GM23338 (cell line): ENCODE data around the gene RUNX1. TPM values are rescaled to one million over a fixed set of nuclear protein-coding genes. Genes with fewer than 3 reads are reported as not detected.

Source experiments
- ATAC-seq: fragments of 200-7000 bp; cut with Tn5 transposase; 3 replicates; pipeline ENCODE4 v1.9.1; 2020
- DNase-seq: peaks from one replicate; pipeline ENCODE4 v3.0.0-alpha.2; 2015; ENCODE audit warnings: low spot score
- H2AFZ ChIP-seq: fragments of 200-600 bp; sonication (generic); 2 replicates; pipeline ENCODE4 v1.8.0; 2016; ENCODE audit warnings: antibody characterized with exemption, mild to moderate bottlenecking, moderate library complexity
- H3F3A ChIP-seq: fragments of 200-600 bp; sonication (generic); replicated peaks from 2 replicates; pipeline ENCODE4 v1.8.0; 2017; ENCODE audit warnings: antibody characterized with exemption, mixed run types, low read depth
- H3K27ac ChIP-seq: fragments of 200-600 bp; sonication (generic); 2 replicates; pipeline ENCODE4 v1.6.1; 2016; ENCODE audit warnings: low read depth
- H3K27me3 ChIP-seq: fragments of 200-600 bp; sonication (generic); 2 replicates; pipeline ENCODE4 v1.8.0; 2016; ENCODE audit warnings: mild to moderate bottlenecking, mixed run types, moderate library complexity; ENCODE audit not compliant: insufficient read depth
- H3K36me3 ChIP-seq: fragments of 200-600 bp; sonication (generic); 2 replicates; pipeline ENCODE4 v1.8.0; 2016; ENCODE audit warnings: mild to moderate bottlenecking; ENCODE audit not compliant: insufficient read depth
- H3K4me1 ChIP-seq: fragments of 200-600 bp; sonication (generic); 2 replicates; pipeline ENCODE4 v1.8.0; 2016; ENCODE audit warnings: mild to moderate bottlenecking, moderate library complexity; ENCODE audit not compliant: insufficient read depth
- H3K4me2 ChIP-seq: fragments of 200-600 bp; sonication (generic); 2 replicates; pipeline ENCODE4 v1.7.1; 2017; ENCODE audit warnings: mixed run types
- H3K4me3 ChIP-seq: fragments of 200-600 bp; sonication (generic); 2 replicates; pipeline ENCODE4 v1.6.1; 2016; ENCODE audit warnings: mixed run types
- H3K79me2 ChIP-seq: fragments of 200-600 bp; sonication (generic); replicated peaks from 2 replicates; pipeline ENCODE4 v1.8.0; 2017; ENCODE audit warnings: mild to moderate bottlenecking; ENCODE audit not compliant: insufficient read depth
- H3K9me2 ChIP-seq: fragments of 200-600 bp; sonication (generic); 2 replicates; pipeline ENCODE4 v1.8.0; 2017; ENCODE audit not compliant: insufficient read depth
- H4K20me1 ChIP-seq: fragments of 200-600 bp; sonication (generic); replicated peaks from 2 replicates; pipeline ENCODE4 v1.8.0; 2017; ENCODE audit warnings: mild to moderate bottlenecking; ENCODE audit not compliant: insufficient read depth
- H3K27ac Mint-ChIP-seq: 2 replicates; pipeline ENCODE4 v1.8.0; 2020; ENCODE audit warnings: inconsistent platforms, mild to moderate bottlenecking, moderate library complexity, mixed read lengths
- H3K27me3 Mint-ChIP-seq: 3 replicates; pipeline ENCODE4 v1.8.0; 2022; ENCODE audit warnings: low read depth, mild to moderate bottlenecking, moderate library complexity, mixed read lengths, inconsistent platforms; ENCODE audit not compliant: insufficient read depth, poor library complexity
- H3K36me3 Mint-ChIP-seq: 3 replicates; pipeline ENCODE4 v1.8.0; 2021; ENCODE audit warnings: low read depth, mild to moderate bottlenecking, inconsistent platforms, moderate library complexity, mixed read lengths
- H3K4me1 Mint-ChIP-seq: 3 replicates; pipeline ENCODE4 v1.8.0; 2020; ENCODE audit warnings: mild to moderate bottlenecking, inconsistent platforms, mixed read lengths
- H3K4me3 Mint-ChIP-seq: 3 replicates; pipeline ENCODE4 v1.8.0; 2021; ENCODE audit warnings: moderate library complexity, mild to moderate bottlenecking, inconsistent platforms, mixed read lengths
- H3K9me3 Mint-ChIP-seq: 3 replicates; pipeline ENCODE4 v1.8.0; 2020; ENCODE audit warnings: moderate library complexity, mild to moderate bottlenecking, inconsistent platforms, mixed read lengths
- CREB1 ChIP-seq: fragments of 250-450 bp; sonication (Bioruptor Pico); IDR thresholded peaks from 2 replicates; pipeline ENCODE4 v1.5.0; 2020; ENCODE audit warnings: low read depth, mild to moderate bottlenecking, moderate library complexity
- EZH2 ChIP-seq: fragments of 200-600 bp; sonication (generic); IDR thresholded peaks from one replicate; pipeline ENCODE4 v1.8.0; 2017; ENCODE audit warnings: antibody characterized with exemption, mild to moderate bottlenecking, low read depth; ENCODE audit not compliant: unreplicated experiment
- EZH2phosphoT487 ChIP-seq: fragments of 200-600 bp; sonication (generic); IDR thresholded peaks from one replicate; pipeline ENCODE4 v1.8.1; 2018; ENCODE audit warnings: antibody characterized with exemption; ENCODE audit not compliant: unreplicated experiment
- JUNB ChIP-seq: IDR thresholded peaks from one replicate; pipeline ENCODE4 v1.6.1; 2016; ENCODE audit warnings: antibody characterized with exemption; ENCODE audit not compliant: unreplicated experiment
- NANOG ChIP-seq: IDR thresholded peaks from 2 replicates; pipeline ENCODE4 v1.6.1; 2016; ENCODE audit warnings: antibody characterized with exemption, borderline replicate concordance
- POLR2AphosphoS5 ChIP-seq: IDR thresholded peaks from 2 replicates; pipeline ENCODE4 v1.6.1; 2016; ENCODE audit warnings: antibody characterized with exemption, low read depth
- STAT1 ChIP-seq: IDR thresholded peaks from one replicate; pipeline ENCODE4 v1.6.1; 2016; ENCODE audit warnings: antibody characterized with exemption; ENCODE audit not compliant: unreplicated experiment
- ZNF114 ChIP-seq: fragments of 250-450 bp; sonication (Bioruptor Pico); IDR thresholded peaks from 2 replicates; pipeline ENCODE4 v1.5.0; 2020; ENCODE audit warnings: mild to moderate bottlenecking, moderate library complexity
- ZNF331 ChIP-seq: fragments of 250-450 bp; sonication (Bioruptor Pico); IDR thresholded peaks from 2 replicates; pipeline ENCODE4 v1.5.0; 2020; ENCODE audit warnings: low read depth, mild to moderate bottlenecking, moderate library complexity
- ZNF462 ChIP-seq: fragments of 250-450 bp; sonication (Bioruptor Pico); IDR thresholded peaks from 2 replicates; pipeline ENCODE4 v1.5.0; 2020; ENCODE audit warnings: mild to moderate bottlenecking, moderate library complexity
- polyA plus RNA-seq: library from polyadenylated mRNA; unstranded; fragments of >200 nt; fragmentation: Nextera tagmentation; extraction: Ambion mirVana; gene quantifications from 2 replicates; pipeline ENCODE4 v1.2.1, GENCODE V29; 2016
- total RNA-seq: library from RNA; depleted of rRNA; stranded (reverse); fragments of >200 nt; shearing (Covaris generic); gene quantifications from 2 replicates; pipeline ENCODE4 v1.2.3, GENCODE V29; 2014
- TF ChIP-seq, protein P1 (sequence below), 2 experiments: fragments of 200-600 bp in 1 of 2; sonication (generic) in 1 of 2; conservative IDR thresholded peaks; 2 replicates each; pipeline versions ENCODE4 v1.5.1 to v1.6.1; 2016 to 2017; ENCODE audit warnings: antibody characterized with exemption in 2 of 2, low read depth in 2 of 2, mild to moderate bottlenecking in 2 of 2, moderate library complexity in 1 of 2
- TF ChIP-seq, protein P2 (sequence below): IDR thresholded peaks from one replicate; pipeline ENCODE4 v1.6.1; 2018; ENCODE audit warnings: antibody characterized with exemption; ENCODE audit not compliant: unreplicated experiment
- TF ChIP-seq, protein P3 (sequence below): IDR thresholded peaks from 2 replicates; pipeline ENCODE4 v1.6.1; 2016; ENCODE audit warnings: antibody characterized with exemption

The RUNX1 gene
- total and polyA plus RNA-seq, 2 experiments from 2014 or later = 0.29 to 1.1 TPM

DNA sequence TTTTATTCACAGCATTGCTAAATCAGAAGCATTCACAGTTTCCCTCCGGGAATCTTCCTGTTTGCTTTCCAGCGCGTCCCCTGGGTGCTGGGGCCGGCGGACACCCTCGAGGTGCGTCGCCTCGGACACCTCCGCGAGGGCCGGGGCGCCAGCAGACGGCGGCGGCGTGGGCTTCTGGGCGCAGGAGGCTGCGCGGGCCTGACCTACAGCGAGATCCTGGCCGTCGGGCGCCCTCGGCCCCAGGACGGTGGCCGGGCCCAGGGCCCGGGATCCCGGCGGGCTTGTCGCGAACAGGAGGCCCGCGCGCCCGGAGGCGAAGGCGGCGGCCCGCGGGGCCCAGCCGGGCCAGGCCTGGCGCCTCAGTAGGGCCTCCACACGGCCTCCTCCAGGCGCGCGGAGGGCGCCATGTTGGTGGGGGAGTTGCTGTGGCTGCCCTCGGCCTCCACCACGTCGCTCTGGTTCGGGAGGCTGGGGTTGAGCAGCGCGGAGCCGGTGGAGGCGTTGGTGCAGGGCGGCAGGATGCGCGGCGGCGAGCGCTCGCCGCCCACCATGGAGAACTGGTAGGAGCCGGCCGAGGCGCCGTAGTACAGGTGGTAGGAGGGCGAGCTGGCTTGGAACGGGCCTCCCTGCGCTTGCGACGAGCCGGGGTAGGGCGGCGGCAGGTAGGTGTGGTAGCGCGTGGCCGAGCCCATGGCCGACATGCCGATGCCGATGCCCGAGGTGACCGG lies 257.2 kb downstream of the RUNX1 start:
- TF ChIP-seq JUNB = no peak
- no peak for TF ChIP-seq ZNF114 (CRISPR knock-in tag)
- no peak for TF ChIP-seq NANOG
- no peak for TF ChIP-seq ZNF331 (CRISPR knock-in tag)
- no peak for TF ChIP-seq EZH2
- no peak for TF ChIP-seq POLR2AphosphoS5
- TF ChIP-seq, protein P1, sequence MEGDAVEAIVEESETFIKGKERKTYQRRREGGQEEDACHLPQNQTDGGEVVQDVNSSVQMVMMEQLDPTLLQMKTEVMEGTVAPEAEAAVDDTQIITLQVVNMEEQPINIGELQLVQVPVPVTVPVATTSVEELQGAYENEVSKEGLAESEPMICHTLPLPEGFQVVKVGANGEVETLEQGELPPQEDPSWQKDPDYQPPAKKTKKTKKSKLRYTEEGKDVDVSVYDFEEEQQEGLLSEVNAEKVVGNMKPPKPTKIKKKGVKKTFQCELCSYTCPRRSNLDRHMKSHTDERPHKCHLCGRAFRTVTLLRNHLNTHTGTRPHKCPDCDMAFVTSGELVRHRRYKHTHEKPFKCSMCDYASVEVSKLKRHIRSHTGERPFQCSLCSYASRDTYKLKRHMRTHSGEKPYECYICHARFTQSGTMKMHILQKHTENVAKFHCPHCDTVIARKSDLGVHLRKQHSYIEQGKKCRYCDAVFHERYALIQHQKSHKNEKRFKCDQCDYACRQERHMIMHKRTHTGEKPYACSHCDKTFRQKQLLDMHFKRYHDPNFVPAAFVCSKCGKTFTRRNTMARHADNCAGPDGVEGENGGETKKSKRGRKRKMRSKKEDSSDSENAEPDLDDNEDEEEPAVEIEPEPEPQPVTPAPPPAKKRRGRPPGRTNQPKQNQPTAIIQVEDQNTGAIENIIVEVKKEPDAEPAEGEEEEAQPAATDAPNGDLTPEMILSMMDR (conservative IDR thresholded peaks at IDR 0.05; ENCODE audit: low read depth in 2 of 2) = no peak
- no peak for TF ChIP-seq STAT1
- TF ChIP-seq CREB1 (CRISPR knock-in tag) = no peak
- TF ChIP-seq EZH2phosphoT487 = no peak
- no peak for TF ChIP-seq ZNF462 (CRISPR knock-in tag)
- TF ChIP-seq, protein P2, sequence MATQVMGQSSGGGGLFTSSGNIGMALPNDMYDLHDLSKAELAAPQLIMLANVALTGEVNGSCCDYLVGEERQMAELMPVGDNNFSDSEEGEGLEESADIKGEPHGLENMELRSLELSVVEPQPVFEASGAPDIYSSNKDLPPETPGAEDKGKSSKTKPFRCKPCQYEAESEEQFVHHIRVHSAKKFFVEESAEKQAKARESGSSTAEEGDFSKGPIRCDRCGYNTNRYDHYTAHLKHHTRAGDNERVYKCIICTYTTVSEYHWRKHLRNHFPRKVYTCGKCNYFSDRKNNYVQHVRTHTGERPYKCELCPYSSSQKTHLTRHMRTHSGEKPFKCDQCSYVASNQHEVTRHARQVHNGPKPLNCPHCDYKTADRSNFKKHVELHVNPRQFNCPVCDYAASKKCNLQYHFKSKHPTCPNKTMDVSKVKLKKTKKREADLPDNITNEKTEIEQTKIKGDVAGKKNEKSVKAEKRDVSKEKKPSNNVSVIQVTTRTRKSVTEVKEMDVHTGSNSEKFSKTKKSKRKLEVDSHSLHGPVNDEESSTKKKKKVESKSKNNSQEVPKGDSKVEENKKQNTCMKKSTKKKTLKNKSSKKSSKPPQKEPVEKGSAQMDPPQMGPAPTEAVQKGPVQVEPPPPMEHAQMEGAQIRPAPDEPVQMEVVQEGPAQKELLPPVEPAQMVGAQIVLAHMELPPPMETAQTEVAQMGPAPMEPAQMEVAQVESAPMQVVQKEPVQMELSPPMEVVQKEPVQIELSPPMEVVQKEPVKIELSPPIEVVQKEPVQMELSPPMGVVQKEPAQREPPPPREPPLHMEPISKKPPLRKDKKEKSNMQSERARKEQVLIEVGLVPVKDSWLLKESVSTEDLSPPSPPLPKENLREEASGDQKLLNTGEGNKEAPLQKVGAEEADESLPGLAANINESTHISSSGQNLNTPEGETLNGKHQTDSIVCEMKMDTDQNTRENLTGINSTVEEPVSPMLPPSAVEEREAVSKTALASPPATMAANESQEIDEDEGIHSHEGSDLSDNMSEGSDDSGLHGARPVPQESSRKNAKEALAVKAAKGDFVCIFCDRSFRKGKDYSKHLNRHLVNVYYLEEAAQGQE = no peak
- TF ChIP-seq, protein P3, sequence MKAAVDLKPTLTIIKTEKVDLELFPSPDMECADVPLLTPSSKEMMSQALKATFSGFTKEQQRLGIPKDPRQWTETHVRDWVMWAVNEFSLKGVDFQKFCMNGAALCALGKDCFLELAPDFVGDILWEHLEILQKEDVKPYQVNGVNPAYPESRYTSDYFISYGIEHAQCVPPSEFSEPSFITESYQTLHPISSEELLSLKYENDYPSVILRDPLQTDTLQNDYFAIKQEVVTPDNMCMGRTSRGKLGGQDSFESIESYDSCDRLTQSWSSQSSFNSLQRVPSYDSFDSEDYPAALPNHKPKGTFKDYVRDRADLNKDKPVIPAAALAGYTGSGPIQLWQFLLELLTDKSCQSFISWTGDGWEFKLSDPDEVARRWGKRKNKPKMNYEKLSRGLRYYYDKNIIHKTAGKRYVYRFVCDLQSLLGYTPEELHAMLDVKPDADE = no peak
- peaks cover 24% of the 10 kb centered on the region; the same call in 2 of the 3 replicates for H3K4me1 Mint-ChIP-seq
- H3K4me2 ChIP-seq = no peak overlapping the region

More for the DNA sequence above, 257.2 kb downstream of the RUNX1 start:
- ATAC-seq (peak; percentile 48), DNase-seq (peak; percentile 41)
- H3K36me3 ChIP-seq = no peaks in the 10 kb centered on the region
- Mint-ChIP-seq H3K4me3 (no peak overlapping the region), H3K27me3 (peaks cover 2% of the 10 kb centered on the region), H3K27ac (no peak overlapping the region), H3K9me3 (no peaks in the 10 kb centered on the region), H3K36me3 (no peaks in the 10 kb centered on the region)
- H3K4me1 ChIP-seq = 0 out of 2 replicates have a peak, but pooled peaks cover 4% of the 10 kb centered on the region
- no peaks in the 10 kb centered on the region for H4K20me1 ChIP-seq
- H3F3A ChIP-seq = no peaks in the 10 kb centered on the region
- no peaks in the 10 kb centered on the region for H3K79me2 ChIP-seq
- no peak overlapping the region for H3K27ac ChIP-seq
- no peaks in the 10 kb centered on the region for H3K9me2 ChIP-seq
- no peak overlapping the region for H2AFZ ChIP-seq
- H3K27me3 ChIP-seq = no peaks in the 10 kb centered on the region
- H3K4me3 ChIP-seq = no peak overlapping the region
